ENCODE measurements around the gene AQP5.

DNA sequence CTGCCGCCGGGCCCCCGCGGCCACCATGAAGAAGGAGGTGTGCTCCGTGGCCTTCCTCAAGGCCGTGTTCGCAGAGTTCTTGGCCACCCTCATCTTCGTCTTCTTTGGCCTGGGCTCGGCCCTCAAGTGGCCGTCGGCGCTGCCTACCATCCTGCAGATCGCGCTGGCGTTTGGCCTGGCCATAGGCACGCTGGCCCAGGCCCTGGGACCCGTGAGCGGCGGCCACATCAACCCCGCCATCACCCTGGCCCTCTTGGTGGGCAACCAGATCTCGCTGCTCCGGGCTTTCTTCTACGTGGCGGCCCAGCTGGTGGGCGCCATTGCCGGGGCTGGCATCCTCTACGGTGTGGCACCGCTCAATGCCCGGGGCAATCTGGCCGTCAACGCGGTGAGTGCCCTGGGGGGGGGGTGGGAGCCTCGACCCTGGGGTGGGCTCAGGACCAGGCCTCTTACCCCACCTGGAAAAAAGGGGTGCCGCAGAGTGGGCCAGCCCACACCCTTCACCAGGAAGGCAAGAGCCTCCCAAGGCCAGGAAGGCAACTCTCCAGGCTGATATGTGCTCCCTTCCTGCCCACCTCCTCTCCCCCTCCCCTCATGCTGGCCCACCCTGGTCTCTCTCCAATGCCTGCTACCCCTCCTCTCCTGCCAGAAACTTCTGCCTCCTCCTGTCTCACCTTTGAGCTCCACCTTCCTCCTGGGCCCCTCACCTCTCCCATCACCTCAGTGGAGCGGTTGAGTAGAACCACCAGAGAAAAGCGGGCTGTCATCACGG, 507 bp downstream of the AQP5 start:
- TF ChIP-seq, protein P1, sequence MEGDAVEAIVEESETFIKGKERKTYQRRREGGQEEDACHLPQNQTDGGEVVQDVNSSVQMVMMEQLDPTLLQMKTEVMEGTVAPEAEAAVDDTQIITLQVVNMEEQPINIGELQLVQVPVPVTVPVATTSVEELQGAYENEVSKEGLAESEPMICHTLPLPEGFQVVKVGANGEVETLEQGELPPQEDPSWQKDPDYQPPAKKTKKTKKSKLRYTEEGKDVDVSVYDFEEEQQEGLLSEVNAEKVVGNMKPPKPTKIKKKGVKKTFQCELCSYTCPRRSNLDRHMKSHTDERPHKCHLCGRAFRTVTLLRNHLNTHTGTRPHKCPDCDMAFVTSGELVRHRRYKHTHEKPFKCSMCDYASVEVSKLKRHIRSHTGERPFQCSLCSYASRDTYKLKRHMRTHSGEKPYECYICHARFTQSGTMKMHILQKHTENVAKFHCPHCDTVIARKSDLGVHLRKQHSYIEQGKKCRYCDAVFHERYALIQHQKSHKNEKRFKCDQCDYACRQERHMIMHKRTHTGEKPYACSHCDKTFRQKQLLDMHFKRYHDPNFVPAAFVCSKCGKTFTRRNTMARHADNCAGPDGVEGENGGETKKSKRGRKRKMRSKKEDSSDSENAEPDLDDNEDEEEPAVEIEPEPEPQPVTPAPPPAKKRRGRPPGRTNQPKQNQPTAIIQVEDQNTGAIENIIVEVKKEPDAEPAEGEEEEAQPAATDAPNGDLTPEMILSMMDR (IDR thresholded peaks at IDR 0.05), result no peak
- TF ChIP-seq POLR2A (IDR thresholded peaks at IDR 0.05), result no peak
